Breast epithelium (tissue), 3 donors: ENCODE data around the gene LRRC32.

ENCODE experiments used
- CTCF ChIP-seq, 3 donors: fragments of 450-650 bp; IDR thresholded peaks; one replicate each; pipeline ENCODE4 v1.5.1; 2016 to 2017; ENCODE audit warnings: antibody characterized with exemption in 3 of 3, mild to moderate bottlenecking in 3 of 3, moderate library complexity in 3 of 3
- POLR2A ChIP-seq: fragments of 450-650 bp; IDR thresholded peaks from one replicate; pipeline ENCODE4 v1.6.1; 2016; ENCODE audit warnings: antibody characterized with exemption, mild to moderate bottlenecking, moderate library complexity

GRCh38 chr11:76644591-76644990 is 26.0 kb downstream of the LRRC32 start:
- no peak for TF ChIP-seq CTCF (IDR thresholded peaks at IDR 0.05)
- no peak for TF ChIP-seq POLR2A
